ENCODE data around the gene KCTD1. TPM values are rescaled to one million over a fixed set of nuclear protein-coding genes. Genes with fewer than 3 reads are reported as not detected.

The KCTD1 gene
- total and polyA plus RNA-seq, 2 of the 4 experiments (the other 2 are of a cell fraction) = 5.0 to 5.8 TPM

DNA sequence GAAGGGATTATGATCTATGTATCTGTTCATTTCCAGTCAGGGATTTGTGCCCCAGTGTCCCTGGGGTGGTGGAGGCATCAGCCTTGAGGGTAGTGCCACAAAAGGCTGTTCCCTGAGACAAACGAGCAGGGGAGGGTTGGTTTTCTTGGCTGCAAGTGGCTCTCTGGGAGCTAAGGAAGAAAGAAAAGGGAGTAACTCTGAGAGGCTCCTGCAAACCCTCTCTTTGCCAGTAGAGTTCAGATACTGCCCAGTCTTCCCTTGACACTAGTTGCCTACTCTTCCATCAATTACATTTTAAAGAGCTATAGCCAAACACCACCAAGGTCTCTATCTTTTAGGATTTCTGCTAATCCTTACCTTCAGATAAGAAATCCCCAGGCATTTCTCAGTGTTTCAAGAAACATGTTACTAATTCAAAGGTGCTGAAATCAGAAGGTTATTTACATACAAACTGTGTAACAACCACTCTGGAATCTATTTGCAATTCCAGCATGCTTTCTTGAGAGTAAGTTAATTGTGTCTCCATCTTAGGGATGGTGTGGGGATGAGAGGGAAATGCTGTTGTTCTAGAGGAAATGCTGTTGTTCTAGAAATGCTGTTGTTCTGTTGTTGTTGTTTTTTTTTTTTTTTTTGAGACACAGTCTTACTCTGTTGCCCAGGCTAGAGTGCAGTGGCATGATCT, 18.7 kb upstream of the KCTD1 start:
- Histone ChIP-seq H4K20me1 (ENCODE audit: insufficient read depth, low read length) (no peaks in the 10 kb centered on the region), H3K18ac (ENCODE audit: low read depth, low read length) (no peak overlapping the region), H3K56ac (ENCODE audit: extremely low read depth, insufficient read depth, low read length) (no peak overlapping the region), H2AK5ac (ENCODE audit: low read depth, low read length) (no peak overlapping the region), H2BK20ac (ENCODE audit: low read depth, low read length) (no peak overlapping the region), H2BK15ac (ENCODE audit: low read depth, low read length) (no peak overlapping the region), H3K27ac (ENCODE audit: insufficient read depth, low read length) (no peak overlapping the region), H4K8ac (ENCODE audit: low read depth in 2 of 2, low read length in 2 of 2) (no peak overlapping the region), H3K9me3 (ENCODE audit: control insufficient read depth, insufficient read depth, low read length) (peaks cover 3% of the 10 kb centered on the region; the same call in 1 of the 2 replicates), H3K4ac (ENCODE audit: low read depth, low read length) (no peak overlapping the region), H2BK5ac (ENCODE audit: low read depth, low read length, poor library complexity, severe bottlenecking) (no peak overlapping the region), H3K23ac (ENCODE audit: low read depth, low read length) (no peak overlapping the region), H3K4me1 (ENCODE audit: control insufficient read depth, insufficient read depth, low read length) (no peaks in the 10 kb centered on the region), H3K4me2 (ENCODE audit: low read depth, low read length) (no peak overlapping the region), H4K5ac (ENCODE audit: low read depth, low read length) (no peak overlapping the region), H2BK120ac (ENCODE audit: low read depth, low read length) (no peak overlapping the region), H3K79me1 (ENCODE audit: low read depth in 1 of 2, low read length in 2 of 2) (no peaks in the 10 kb centered on the region), H3K27me3 (ENCODE audit: control insufficient read depth, insufficient read depth, low read length) (peaks cover 12% of the 10 kb centered on the region), H3K14ac (replicated peaks; ENCODE audit: low read depth, low read length) (no peak overlapping the region), H3K36me3 (ENCODE audit: control insufficient read depth, insufficient read depth, low read length) (no peaks in the 10 kb centered on the region), H3K4me3 (ENCODE audit: insufficient read depth, low read depth, low read length) (no peak overlapping the region), H4K91ac (ENCODE audit: insufficient read depth, low read depth, low read length) (no peak overlapping the region), H2AK9ac (replicated peaks; ENCODE audit: low read depth, low read length, poor library complexity) (no peak overlapping the region), H2AFZ (replicated peaks; ENCODE audit: low read length, poor library complexity) (no peak overlapping the region), H3K9me1 (ENCODE audit: insufficient read depth, low read length) (no peaks in the 10 kb centered on the region), H3K9ac (ENCODE audit: low read depth, low read length) (no peak overlapping the region)
- ATAC-seq (ENCODE audit: low read depth) (no peak), DNase-seq (no peak)
- WGBS, 2 experiments (ENCODE audit: extremely low coverage in 2 of 2, insufficient read length in 1 of 2) = no CpG with 5 or more reads among the region's 1 CpG
- no peak for TF ChIP-seq POLR2A (IDR thresholded peaks at IDR 0.05; ENCODE audit: low read depth, low read length)
- no peak for TF ChIP-seq BHLHE40 (IDR thresholded peaks at IDR 0.05; ENCODE audit: low read depth, low read length)
- no peak for TF ChIP-seq RAD21 (IDR thresholded peaks at IDR 0.05; ENCODE audit: low read length)
- TF ChIP-seq MXI1 (IDR thresholded peaks at IDR 0.05; ENCODE audit: borderline replicate concordance, low read depth, low read length) = no peak
- CTCF ChIA-PET = no interaction called here
- POLR2A ChIA-PET (ENCODE audit: unreplicated experiment) = no interaction called here
- BruUV-seq (replicated peaks) = no TSS peak
- in situ Hi-C loops (cut with MboI; ENCODE audit: low sequenced_read_pairs) (no loop called here), intact Hi-C loops (cut with micrococcal nuclease) (no loop called here), dilution Hi-C loops (cut with HindIII; ENCODE audit: low sequenced_read_pairs, unreplicated experiment) (no loop called here)
